ENCODE data around the gene BMPR2. TPM values are rescaled to one million over a fixed set of nuclear protein-coding genes. Genes with fewer than 3 reads are reported as not detected.
"Not testable (repeated sequence)": the region's sequence is repeated elsewhere in the genome, so short reads cannot be mapped to it uniquely, and the experiment has no call there.

BMPR2 gene
- total and polyA plus RNA-seq, 7 donors = 2.5 to 74.9 (median 49.9) TPM

DNA sequence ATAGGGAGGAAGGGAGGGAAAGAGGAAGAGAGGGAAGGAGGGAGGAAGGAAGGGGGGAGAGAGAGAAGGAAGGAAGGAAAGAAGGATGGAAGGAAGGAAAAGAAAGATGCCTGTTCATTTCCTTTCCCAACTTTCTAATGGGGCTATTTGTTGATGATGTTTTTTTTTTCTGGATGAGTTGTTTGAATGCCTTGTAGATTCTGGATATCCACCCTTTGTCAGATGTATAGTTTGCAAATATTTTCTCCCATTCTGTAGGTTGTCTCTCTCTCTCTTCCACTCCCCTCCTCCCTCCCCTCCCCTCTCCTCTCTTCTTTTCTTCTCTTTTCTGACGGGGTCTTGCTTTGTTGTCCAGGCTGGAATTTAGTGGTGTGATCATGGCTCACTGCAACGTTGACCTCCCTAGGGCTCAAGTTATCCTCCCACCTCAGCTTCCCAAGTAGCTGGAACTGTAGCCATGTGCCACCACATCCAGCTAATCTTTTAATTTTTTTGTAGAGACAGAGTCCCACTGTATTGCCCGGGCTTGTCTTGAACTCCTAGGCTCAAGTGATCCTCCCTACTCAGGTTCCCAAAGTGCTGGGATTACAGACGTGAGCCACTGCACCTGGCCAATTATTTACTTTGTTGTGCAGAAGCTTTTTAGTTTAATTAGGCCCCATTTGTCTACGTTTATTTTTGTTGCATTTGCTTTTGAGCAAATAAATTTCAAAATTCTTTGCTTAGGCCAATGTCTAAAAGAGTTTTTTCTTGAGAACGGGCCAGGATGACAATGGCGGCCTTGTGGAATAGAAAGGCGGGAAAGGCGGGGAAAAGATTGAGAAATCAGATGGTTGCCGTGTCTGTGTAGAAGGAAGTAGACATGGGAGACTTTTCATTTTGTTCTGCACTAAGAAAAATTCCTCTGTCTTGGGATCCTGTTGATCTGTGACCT, 201.4 kb downstream of the BMPR2 start:
- intact Hi-C loops (cut with DNase I) = no loop called here
- Histone ChIP-seq H3K4me1 (peaks cover 0 to 6% (median 0%) of the 10 kb centered on the region in 4 donors), H3K9me3 (no peaks in the 10 kb centered on the region), H3K36me3 (no peaks in the 10 kb centered on the region), H3K27me3 (no peaks in the 10 kb centered on the region), H3K27ac (no peak overlapping the region), H3K4me3 (no peak overlapping the region)
- no peak for DNase-seq
- WGBS, 2 donors = 69 to 81% methylated on average over 10 of the region's 10 CpGs
- TF ChIP-seq POLR2A (IDR thresholded peaks at IDR 0.05) (no peak), EP300 (IDR thresholded peaks at IDR 0.05) (no peak), POLR2AphosphoS5 (IDR thresholded peaks at IDR 0.05) (no peak)
- TF ChIP-seq, protein P1, sequence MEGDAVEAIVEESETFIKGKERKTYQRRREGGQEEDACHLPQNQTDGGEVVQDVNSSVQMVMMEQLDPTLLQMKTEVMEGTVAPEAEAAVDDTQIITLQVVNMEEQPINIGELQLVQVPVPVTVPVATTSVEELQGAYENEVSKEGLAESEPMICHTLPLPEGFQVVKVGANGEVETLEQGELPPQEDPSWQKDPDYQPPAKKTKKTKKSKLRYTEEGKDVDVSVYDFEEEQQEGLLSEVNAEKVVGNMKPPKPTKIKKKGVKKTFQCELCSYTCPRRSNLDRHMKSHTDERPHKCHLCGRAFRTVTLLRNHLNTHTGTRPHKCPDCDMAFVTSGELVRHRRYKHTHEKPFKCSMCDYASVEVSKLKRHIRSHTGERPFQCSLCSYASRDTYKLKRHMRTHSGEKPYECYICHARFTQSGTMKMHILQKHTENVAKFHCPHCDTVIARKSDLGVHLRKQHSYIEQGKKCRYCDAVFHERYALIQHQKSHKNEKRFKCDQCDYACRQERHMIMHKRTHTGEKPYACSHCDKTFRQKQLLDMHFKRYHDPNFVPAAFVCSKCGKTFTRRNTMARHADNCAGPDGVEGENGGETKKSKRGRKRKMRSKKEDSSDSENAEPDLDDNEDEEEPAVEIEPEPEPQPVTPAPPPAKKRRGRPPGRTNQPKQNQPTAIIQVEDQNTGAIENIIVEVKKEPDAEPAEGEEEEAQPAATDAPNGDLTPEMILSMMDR (IDR thresholded peaks at IDR 0.05) = no peak

DNA sequence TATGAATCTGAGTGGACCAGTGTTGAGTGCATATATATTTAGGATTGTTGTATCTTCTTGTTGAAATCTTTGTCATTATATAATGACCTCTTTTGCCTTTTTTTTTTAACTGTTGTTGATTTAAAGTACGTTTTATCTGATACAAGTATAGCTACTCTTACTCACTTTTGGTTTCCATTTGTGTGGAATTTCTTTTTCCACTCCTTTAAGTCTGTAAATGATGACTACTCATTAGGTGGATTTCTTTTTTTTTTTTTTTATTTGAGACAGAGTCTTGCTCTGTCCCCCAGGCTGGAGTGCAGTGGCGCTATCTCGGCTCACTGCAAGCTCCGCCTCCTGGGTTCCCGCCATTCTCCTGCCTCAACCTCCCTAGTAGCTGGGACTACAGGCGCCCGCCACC, 206.7 kb downstream of the BMPR2 start:
- intact Hi-C loops (cut with DNase I); H3K4me3 ChIP-seq: not testable (repeated sequence)
- WGBS, 2 donors = 90 to 93% methylated on average over 7 of the region's 7 CpGs

DNA sequence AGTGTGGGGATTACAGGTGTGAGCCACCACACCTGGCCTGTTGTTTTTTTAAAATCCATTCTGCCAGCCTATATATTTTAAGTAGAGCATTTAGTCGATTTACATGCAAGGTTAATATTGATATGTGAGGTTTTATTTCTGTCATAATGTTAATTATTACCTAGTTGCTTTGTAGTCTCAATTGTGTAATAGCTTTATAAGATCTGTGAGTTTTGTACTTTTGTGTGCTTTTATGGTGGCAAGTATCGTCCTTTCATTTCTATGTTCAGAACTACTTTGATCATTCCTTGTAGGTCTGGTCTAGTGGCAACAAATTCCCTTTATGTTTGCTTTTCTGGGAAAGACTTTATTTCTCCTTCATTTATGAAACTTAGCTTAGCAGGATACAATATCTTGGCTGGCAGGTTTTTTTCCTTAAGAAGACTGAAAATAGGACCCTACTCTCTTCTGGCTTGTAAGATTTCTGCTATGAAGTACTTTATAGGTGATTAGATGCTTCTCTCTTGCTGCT, 207.6 kb downstream of the BMPR2 start:
- WGBS, 2 donors = 19 to 69% methylated on average over 2 of the region's 2 CpGs
- no peak for TF ChIP-seq EP300 (IDR thresholded peaks at IDR 0.05)
- no peak for TF ChIP-seq POLR2AphosphoS5 (IDR thresholded peaks at IDR 0.05)
- TF ChIP-seq POLR2A (IDR thresholded peaks at IDR 0.05) = no peak
- TF ChIP-seq, protein P1 (IDR thresholded peaks at IDR 0.05) = no peak
- intact Hi-C loops (cut with DNase I) = no loop called here

More for the DNA sequence above, 206.7 kb downstream of the BMPR2 start:
- H3K36me3 ChIP-seq, H3K4me1 ChIP-seq, H3K9me3 ChIP-seq, DNase-seq, H3K27me3 ChIP-seq, H3K27ac ChIP-seq: not testable (repeated sequence)

DNA sequence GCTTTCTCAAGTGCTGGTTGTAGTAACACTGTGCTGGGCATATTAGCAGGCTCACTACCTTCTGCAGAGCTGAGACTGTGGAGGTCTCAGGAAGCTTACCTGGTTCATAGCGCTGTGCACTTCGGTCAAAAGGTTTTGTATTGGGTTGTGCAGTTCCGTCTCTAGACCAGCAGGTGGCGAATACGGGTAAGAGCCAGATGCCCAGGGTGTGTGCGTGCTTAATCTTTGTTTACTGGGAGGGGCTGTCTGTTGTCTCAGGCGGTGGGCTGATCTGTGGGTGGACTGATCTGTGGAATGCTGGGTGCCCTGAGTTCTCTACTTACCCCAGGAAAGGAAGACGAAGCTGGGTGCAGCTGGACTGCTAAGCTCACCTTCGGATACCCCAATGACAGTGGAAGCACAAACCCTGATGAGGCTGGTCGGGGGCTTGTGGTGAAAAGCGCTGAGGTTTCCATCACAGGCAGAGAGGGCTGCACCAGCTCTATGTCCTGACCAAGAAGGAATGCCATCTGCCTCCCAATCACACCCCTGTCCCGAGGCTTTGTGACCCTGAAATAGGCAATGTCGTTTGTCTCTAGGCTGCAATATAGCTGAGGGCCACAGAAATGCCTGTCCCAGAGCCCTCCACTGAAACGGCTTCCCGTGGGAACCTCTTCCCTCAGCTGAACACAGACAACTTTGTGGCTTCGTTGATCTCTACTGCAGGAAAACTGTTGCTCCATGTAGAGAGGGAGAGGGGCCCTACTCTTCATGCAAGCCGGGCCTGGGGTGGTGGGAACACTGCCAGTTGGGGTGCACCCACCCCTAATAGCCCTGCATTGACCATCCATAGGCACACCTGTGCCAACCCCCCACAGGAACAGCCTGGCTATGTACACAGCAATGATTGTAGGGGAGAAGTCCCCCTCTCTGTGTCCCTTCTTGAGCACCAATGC, 212.8 kb downstream of the BMPR2 start:
- 29 to 41% methylated on average over 17 of the region's 17 CpGs for WGBS, 2 donors
- peaks cover 0 to 2% (median 0%) of the 10 kb centered on the region in 4 donors for H3K9me3 ChIP-seq
- no peaks in the 10 kb centered on the region for H3K27me3 ChIP-seq
- H3K4me3 ChIP-seq = peak overlapping the region in 3 of 4 donors; percentile 5 to 17 (median 13)
- H3K36me3 ChIP-seq = no peaks in the 10 kb centered on the region
- intact Hi-C loops (cut with DNase I) = loop anchor here (2.0 kb wide), 2 partner anchors 44 to 282 kb away; partner anchors contain the start of gene ICA1L
- H3K27ac ChIP-seq = no peak overlapping the region
- no peak for TF ChIP-seq POLR2AphosphoS5 (IDR thresholded peaks at IDR 0.05)
- TF ChIP-seq, protein P1 (IDR thresholded peaks at IDR 0.05) = peak; percentile 69 to 96 (median 92)
- TF ChIP-seq POLR2A (IDR thresholded peaks at IDR 0.05) = no peak
- TF ChIP-seq EP300 (IDR thresholded peaks at IDR 0.05) = no peak
- peak; percentile 86 for DNase-seq
- H3K4me1 ChIP-seq = peaks cover 0 to 9% (median 8%) of the 10 kb centered on the region in 4 donors

More for the DNA sequence above, 207.6 kb downstream of the BMPR2 start:
- Histone ChIP-seq H3K36me3 (no peaks in the 10 kb centered on the region), H3K27ac (no peak overlapping the region), H3K4me1 (peaks cover 0 to 6% (median 5%) of the 10 kb centered on the region in 4 donors), H3K9me3 (peaks cover 0 to 2% (median 0%) of the 10 kb centered on the region in 4 donors), H3K27me3 (no peaks in the 10 kb centered on the region), H3K4me3 (no peak overlapping the region)
- no peak for DNase-seq

All from sigmoid colon (tissue), 7 donors.